Breast epithelium (tissue), 4 donors: ENCODE measurements around the gene CFAP58. TPM values are rescaled to one million over a fixed set of nuclear protein-coding genes. Genes with fewer than 3 reads are reported as not detected.

Source experiments
- DNase-seq, 2 donors: peaks; one replicate each; pipeline ENCODE4 v3.0.0-alpha.2; 2019; ENCODE audit warnings: low spot score in 2 of 2
- H3K27ac ChIP-seq, 2 donors: fragments of 200-600 bp; sonication (generic) in 1 of 2; one replicate each; pipeline ENCODE4 v1.5.1; 2016 to 2019; ENCODE audit warnings: mild to moderate bottlenecking in 1 of 2
- H3K27me3 ChIP-seq, 2 donors: fragments of 200-600 bp; sonication (generic) in 1 of 2; one replicate each; pipeline versions ENCODE4 v1.5.1 to v1.6.0; 2017 to 2019; ENCODE audit warnings: control low read depth in 1 of 2, mild to moderate bottlenecking in 1 of 2
- H3K36me3 ChIP-seq: fragments of 200-600 bp; one replicate; pipeline ENCODE4 v1.5.1; 2019
- H3K4me1 ChIP-seq, 2 donors: fragments of 200-600 bp; sonication (generic); one replicate each; pipeline ENCODE4 v1.5.1; 2016 to 2019; ENCODE audit warnings: control low read depth in 1 of 2
- H3K4me3 ChIP-seq, 3 donors: fragments of 200-600 bp; sonication (generic); 1 replicate in 2 of 3; 2 replicates in 1 of 3; pipeline ENCODE4 v1.5.1; 2016 to 2019; ENCODE audit warnings: mild to moderate bottlenecking in 3 of 3, moderate library complexity in 2 of 3
- H3K9me3 ChIP-seq, 2 donors: fragments of 200-600 bp; sonication (generic) in 1 of 2; one replicate each; pipeline ENCODE4 v1.5.1; 2016 to 2019; ENCODE audit warnings: control low read depth in 1 of 2
- CTCF ChIP-seq, 3 donors: fragments of 450-650 bp; IDR thresholded peaks; one replicate each; pipeline ENCODE4 v1.5.1; 2016 to 2017; ENCODE audit warnings: antibody characterized with exemption in 3 of 3, mild to moderate bottlenecking in 3 of 3, moderate library complexity in 3 of 3
- POLR2A ChIP-seq: fragments of 450-650 bp; IDR thresholded peaks from one replicate; pipeline ENCODE4 v1.6.1; 2016; ENCODE audit warnings: antibody characterized with exemption, mild to moderate bottlenecking, moderate library complexity
- POLR2AphosphoS5 ChIP-seq, 3 donors: sonication (generic); formaldehyde crosslinking; IDR thresholded peaks; one replicate each; pipeline ENCODE4 v1.6.1; 2017; ENCODE audit warnings: antibody characterized with exemption in 3 of 3
- intact Hi-C: fragments of 100-400 bp; cut with DNase I; formaldehyde crosslinking; loops from one replicate; pipeline ENCODE4 v1.15.1; 2023; ENCODE audit warnings: low total_unique reads
- total RNA-seq, 3 donors: library from RNA; depleted of rRNA; stranded (reverse); fragments of >200 nt; gene quantifications; one replicate each; pipeline ENCODE4 v1.1.0, GENCODE V29; 2016

Gene CFAP58
- total RNA-seq, 3 donors from 2014 or later: 0.16 to 0.98 (median 0.88) TPM

DNA sequence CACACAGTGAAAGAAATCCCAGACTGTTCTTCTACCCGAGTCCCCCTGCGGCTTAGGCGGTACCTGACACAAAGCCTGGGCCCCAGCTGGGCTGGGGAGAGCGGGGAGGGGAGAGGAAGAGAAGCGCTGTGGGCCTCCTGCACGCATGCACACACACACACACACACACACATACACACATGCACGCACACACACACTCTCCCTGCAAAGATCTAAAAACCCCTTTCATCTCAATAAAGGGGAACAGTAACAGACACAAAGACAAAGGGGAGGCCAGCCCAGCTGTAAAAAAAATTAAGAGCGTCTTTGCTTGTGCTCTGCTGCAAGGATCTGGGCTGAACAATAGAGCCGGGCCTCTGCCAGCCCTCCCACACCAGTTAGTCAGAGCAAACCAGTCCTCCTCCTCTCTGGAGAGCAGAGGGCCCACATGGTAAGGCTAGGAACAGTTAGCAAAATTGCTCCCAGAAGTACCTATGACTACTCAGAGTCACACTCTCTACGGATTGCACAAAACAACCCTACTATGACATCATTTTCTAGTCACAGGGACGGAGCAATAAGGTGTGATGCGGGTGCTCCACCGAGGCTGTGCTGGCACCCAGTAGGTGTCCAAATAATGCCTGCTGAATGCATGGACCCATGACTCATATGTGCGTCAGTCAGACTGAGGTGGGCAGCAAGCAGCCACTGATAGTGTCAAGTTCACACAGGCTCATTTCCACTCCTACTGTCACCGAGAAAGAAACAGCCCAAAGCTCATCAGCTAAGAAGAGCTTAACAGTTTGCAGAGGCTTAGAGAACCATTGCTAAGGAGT lies 24.5 kb upstream of the CFAP58 start:
- no peaks in the 10 kb centered on the region for H3K27me3 ChIP-seq
- no peaks in the 10 kb centered on the region for H3K36me3 ChIP-seq
- H3K9me3 ChIP-seq: no peaks in the 10 kb centered on the region
- intact Hi-C loops: no loop called here
- H3K27ac ChIP-seq: peak overlapping the region; percentile 89 to 97
- TF ChIP-seq POLR2A (no peak), POLR2AphosphoS5 (IDR thresholded peaks at IDR 0.05) (peak in 2 of 3 donors; percentile 44 to 85), CTCF (IDR thresholded peaks at IDR 0.05) (no peak)
- peak overlapping the region; percentile 3 to 59 (median 27) for H3K4me3 ChIP-seq
- peak; percentile 51 to 65 for DNase-seq
- peaks cover 37 to 47% of the 10 kb centered on the region in 2 donors for H3K4me1 ChIP-seq

- peak overlapping the region; percentile 89 to 97 for H3K27ac ChIP-seq
- H3K27me3 ChIP-seq: no peaks in the 10 kb centered on the region
- H3K4me3 ChIP-seq: peak overlapping the region in 1 of 3 donors; percentile 59
- H3K9me3 ChIP-seq: no peaks in the 10 kb centered on the region
- peaks cover 37 to 47% of the 10 kb centered on the region in 2 donors for H3K4me1 ChIP-seq
- no peaks in the 10 kb centered on the region for H3K36me3 ChIP-seq
- DNase-seq: peak in 1 of 2 donors; percentile 22
- intact Hi-C loops: no loop called here
- no peak for TF ChIP-seq CTCF (IDR thresholded peaks at IDR 0.05)
Observed at GRCh38 chr10:104329735-104330134, 23.9 kb upstream of the CFAP58 start.

- H3K4me3 ChIP-seq: peak overlapping the region in 1 of 3 donors; percentile 59
- peak; percentile 52 to 67 for DNase-seq
Observed at GRCh38 chr10:104330168-104331110, 23.2 kb upstream of the CFAP58 start.

DNA sequence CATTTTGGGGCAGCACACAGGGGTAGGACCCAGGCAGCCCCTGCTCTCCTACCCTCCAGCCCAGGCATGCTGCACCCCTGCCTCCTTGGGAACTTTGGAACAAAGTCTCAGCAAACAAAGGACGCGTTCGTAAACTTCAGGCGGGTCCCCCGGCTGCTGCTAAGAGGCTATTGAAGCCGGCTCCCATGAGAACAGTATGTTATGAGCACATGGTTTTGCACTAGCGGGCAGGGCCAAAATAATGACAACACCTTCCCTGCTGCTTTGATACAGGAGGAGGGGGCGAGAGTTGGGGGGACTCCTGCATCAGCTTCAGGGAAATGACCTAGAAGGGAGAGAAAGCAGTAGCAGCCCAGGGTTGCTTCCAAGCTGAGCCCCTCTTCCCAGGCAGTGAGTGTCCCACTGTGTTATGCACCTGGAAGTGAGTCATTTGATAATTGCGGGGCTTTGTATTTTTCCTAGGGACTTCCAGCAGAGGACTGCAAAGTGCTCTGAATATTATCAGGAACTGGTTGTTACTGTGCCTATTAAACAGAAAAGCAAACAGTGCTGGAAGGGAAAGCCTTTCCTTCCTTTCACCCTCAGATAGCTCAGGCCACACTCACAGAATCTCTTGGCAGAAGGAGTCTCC lies 22.3 kb upstream of the CFAP58 start:
- Histone ChIP-seq H3K9me3 (no peaks in the 10 kb centered on the region), H3K36me3 (no peaks in the 10 kb centered on the region), H3K27me3 (no peaks in the 10 kb centered on the region), H3K4me3 (peak overlapping the region in 1 of 3 donors; percentile 34), H3K27ac (peak overlapping the region; percentile 89 to 97), H3K4me1 (peaks cover 34 to 36% of the 10 kb centered on the region in 2 donors)
- intact Hi-C loops: no loop called here
- TF ChIP-seq POLR2AphosphoS5 (IDR thresholded peaks at IDR 0.05) (no peak), POLR2A (no peak), CTCF (IDR thresholded peaks at IDR 0.05) (no peak)
- DNase-seq: peak in 1 of 2 donors; percentile 33

More at GRCh38 chr10:104330168-104331110, 23.2 kb upstream of the CFAP58 start:
- no peaks in the 10 kb centered on the region for H3K36me3 ChIP-seq
- H3K9me3 ChIP-seq: no peaks in the 10 kb centered on the region
- intact Hi-C loops: no loop called here
- peaks cover 32 to 45% of the 10 kb centered on the region in 2 donors for H3K4me1 ChIP-seq
- H3K27ac ChIP-seq: peak overlapping the region; percentile 89 to 97
- no peak for TF ChIP-seq CTCF (IDR thresholded peaks at IDR 0.05)
- TF ChIP-seq POLR2A: no peak
- TF ChIP-seq POLR2AphosphoS5 (IDR thresholded peaks at IDR 0.05): peak; percentile 38 to 65 (median 62)
- H3K27me3 ChIP-seq: no peaks in the 10 kb centered on the region
